ENCODE measurements around the gene GRIK3.

GRIK3 gene

DNA sequence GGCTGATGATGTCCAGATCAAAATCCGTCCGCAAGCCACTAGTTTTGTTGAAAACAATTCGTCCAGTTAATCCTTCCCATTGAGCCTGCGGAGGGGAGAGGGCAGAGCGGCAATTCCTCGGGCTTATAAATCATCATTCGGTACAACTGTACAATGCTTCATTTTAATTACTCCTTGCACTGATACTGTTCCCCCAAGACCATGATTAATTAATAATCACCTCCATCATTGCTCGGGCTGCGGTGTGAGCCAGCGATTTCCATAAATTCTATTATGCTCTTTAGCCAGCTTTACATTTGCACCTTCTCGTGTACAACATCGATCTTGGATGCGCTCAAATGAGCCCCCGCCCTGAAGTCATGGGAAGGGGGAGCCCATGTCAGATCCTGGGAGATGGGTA, 180.7 kb downstream of the GRIK3 start:
- Histone ChIP-seq H3K4me3 (ENCODE audit: low read length, poor library complexity, severe bottlenecking) (no peak overlapping the region), H3K36me3 (ENCODE audit: insufficient read depth, low read length) (no peaks in the 10 kb centered on the region), H3K9me2 (replicated peaks; ENCODE audit: low read depth, low read length) (no peaks in the 10 kb centered on the region), H3K4me2 (ENCODE audit: low read depth, low read length, poor library complexity, severe bottlenecking) (no peak overlapping the region), H3K4me1 (ENCODE audit: insufficient read depth, low read length, poor library complexity, severe bottlenecking) (no peaks in the 10 kb centered on the region), H3F3A (ENCODE audit: low read depth) (no peaks in the 10 kb centered on the region), H3K9me3 (ENCODE audit: insufficient read depth, low read depth, low read length) (no peaks in the 10 kb centered on the region), H3K27me3 (ENCODE audit: insufficient read depth, low read length, poor library complexity, severe bottlenecking) (no peaks in the 10 kb centered on the region), H2AFZ (ENCODE audit: low read length) (no peak overlapping the region), H3K9ac (ENCODE audit: low read depth, low read length, poor library complexity, severe bottlenecking) (no peak overlapping the region), H4K20me1 (ENCODE audit: insufficient read depth, low read length, poor library complexity, severe bottlenecking) (no peaks in the 10 kb centered on the region), H3K79me2 (ENCODE audit: insufficient read depth, low read length) (no peaks in the 10 kb centered on the region)
- TF ChIP-seq EZH2phosphoT487 (IDR thresholded peaks at IDR 0.05; ENCODE audit: borderline replicate concordance): no peak

DNA sequence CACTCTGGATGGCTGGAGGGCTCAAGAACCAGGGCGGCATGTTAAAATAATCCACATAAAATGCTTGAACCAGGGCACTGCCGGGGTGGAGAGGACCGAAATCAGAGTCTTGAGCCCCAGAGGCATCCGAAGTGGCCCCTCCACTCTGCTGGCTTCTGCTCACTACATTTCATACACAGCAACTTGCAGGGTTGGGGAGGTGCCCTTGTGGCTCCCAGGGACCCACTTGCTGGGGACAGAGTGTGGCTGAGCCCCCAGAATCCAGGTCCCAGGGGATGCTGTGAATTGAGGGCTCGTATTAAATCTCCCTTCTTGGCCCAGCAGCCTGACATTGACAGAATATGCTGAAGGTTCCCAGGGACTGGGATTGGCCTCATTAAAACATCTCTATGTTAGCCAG, 181.7 kb downstream of the GRIK3 start:
- no peaks in the 10 kb centered on the region for H3K79me2 ChIP-seq (ENCODE audit: insufficient read depth, low read length)
- H3K4me1 ChIP-seq (ENCODE audit: insufficient read depth, low read length, poor library complexity, severe bottlenecking): no peaks in the 10 kb centered on the region
- no peak overlapping the region for H2AFZ ChIP-seq (ENCODE audit: low read length)
- no peak for TF ChIP-seq EZH2phosphoT487 (IDR thresholded peaks at IDR 0.05; ENCODE audit: borderline replicate concordance)
- H3K9me3 ChIP-seq (ENCODE audit: insufficient read depth, low read depth, low read length): no peaks in the 10 kb centered on the region
- H3K9me2 ChIP-seq (replicated peaks; ENCODE audit: low read depth, low read length): no peaks in the 10 kb centered on the region
- H4K20me1 ChIP-seq (ENCODE audit: insufficient read depth, low read length, poor library complexity, severe bottlenecking): no peaks in the 10 kb centered on the region
- H3K27me3 ChIP-seq (ENCODE audit: insufficient read depth, low read length, poor library complexity, severe bottlenecking): no peaks in the 10 kb centered on the region
- no peak overlapping the region for H3K4me3 ChIP-seq (ENCODE audit: low read length, poor library complexity, severe bottlenecking)
- no peak overlapping the region for H3K4me2 ChIP-seq (ENCODE audit: low read depth, low read length, poor library complexity, severe bottlenecking)
- no peak overlapping the region for H3K9ac ChIP-seq (ENCODE audit: low read depth, low read length, poor library complexity, severe bottlenecking)
- H3F3A ChIP-seq (ENCODE audit: low read depth): no peaks in the 10 kb centered on the region
- H3K36me3 ChIP-seq (ENCODE audit: insufficient read depth, low read length): no peaks in the 10 kb centered on the region

GRCh38 chr1:36851595-36851994, 182.7 kb downstream of the GRIK3 start:
- no peaks in the 10 kb centered on the region for H3K79me2 ChIP-seq (ENCODE audit: insufficient read depth, low read length)
- TF ChIP-seq EZH2phosphoT487 (IDR thresholded peaks at IDR 0.05; ENCODE audit: borderline replicate concordance): no peak
- TF ChIP-seq, protein P1, sequence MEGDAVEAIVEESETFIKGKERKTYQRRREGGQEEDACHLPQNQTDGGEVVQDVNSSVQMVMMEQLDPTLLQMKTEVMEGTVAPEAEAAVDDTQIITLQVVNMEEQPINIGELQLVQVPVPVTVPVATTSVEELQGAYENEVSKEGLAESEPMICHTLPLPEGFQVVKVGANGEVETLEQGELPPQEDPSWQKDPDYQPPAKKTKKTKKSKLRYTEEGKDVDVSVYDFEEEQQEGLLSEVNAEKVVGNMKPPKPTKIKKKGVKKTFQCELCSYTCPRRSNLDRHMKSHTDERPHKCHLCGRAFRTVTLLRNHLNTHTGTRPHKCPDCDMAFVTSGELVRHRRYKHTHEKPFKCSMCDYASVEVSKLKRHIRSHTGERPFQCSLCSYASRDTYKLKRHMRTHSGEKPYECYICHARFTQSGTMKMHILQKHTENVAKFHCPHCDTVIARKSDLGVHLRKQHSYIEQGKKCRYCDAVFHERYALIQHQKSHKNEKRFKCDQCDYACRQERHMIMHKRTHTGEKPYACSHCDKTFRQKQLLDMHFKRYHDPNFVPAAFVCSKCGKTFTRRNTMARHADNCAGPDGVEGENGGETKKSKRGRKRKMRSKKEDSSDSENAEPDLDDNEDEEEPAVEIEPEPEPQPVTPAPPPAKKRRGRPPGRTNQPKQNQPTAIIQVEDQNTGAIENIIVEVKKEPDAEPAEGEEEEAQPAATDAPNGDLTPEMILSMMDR (conservative IDR thresholded peaks at IDR 0.05; ENCODE audit: low read length): no peak
- no peaks in the 10 kb centered on the region for H3F3A ChIP-seq (ENCODE audit: low read depth)
- H3K9me2 ChIP-seq (replicated peaks; ENCODE audit: low read depth, low read length): no peaks in the 10 kb centered on the region
- H3K36me3 ChIP-seq (ENCODE audit: insufficient read depth, low read length): no peaks in the 10 kb centered on the region
- H3K9me3 ChIP-seq (ENCODE audit: insufficient read depth, low read depth, low read length): no peaks in the 10 kb centered on the region
- H3K9ac ChIP-seq (ENCODE audit: low read depth, low read length, poor library complexity, severe bottlenecking): no peak overlapping the region
- H3K4me3 ChIP-seq (ENCODE audit: low read length, poor library complexity, severe bottlenecking): no peak overlapping the region
- no peaks in the 10 kb centered on the region for H3K4me1 ChIP-seq (ENCODE audit: insufficient read depth, low read length, poor library complexity, severe bottlenecking)
- H3K4me2 ChIP-seq (ENCODE audit: low read depth, low read length, poor library complexity, severe bottlenecking): no peak overlapping the region
- H4K20me1 ChIP-seq (ENCODE audit: insufficient read depth, low read length, poor library complexity, severe bottlenecking): no peaks in the 10 kb centered on the region
- no peaks in the 10 kb centered on the region for H3K27me3 ChIP-seq (ENCODE audit: insufficient read depth, low read length, poor library complexity, severe bottlenecking)
- H2AFZ ChIP-seq (ENCODE audit: low read length): no peak overlapping the region

- no peak overlapping the region for H3K4me2 ChIP-seq (ENCODE audit: low read depth, low read length, poor library complexity, severe bottlenecking)
- no peaks in the 10 kb centered on the region for H4K20me1 ChIP-seq (ENCODE audit: insufficient read depth, low read length, poor library complexity, severe bottlenecking)
- no peaks in the 10 kb centered on the region for H3F3A ChIP-seq (ENCODE audit: low read depth)
- no peaks in the 10 kb centered on the region for H3K9me3 ChIP-seq (ENCODE audit: insufficient read depth, low read depth, low read length)
- no peaks in the 10 kb centered on the region for H3K27me3 ChIP-seq (ENCODE audit: insufficient read depth, low read length, poor library complexity, severe bottlenecking)
- no peak overlapping the region for H3K4me3 ChIP-seq (ENCODE audit: low read length, poor library complexity, severe bottlenecking)
- no peak overlapping the region for H2AFZ ChIP-seq (ENCODE audit: low read length)
- TF ChIP-seq, protein P1 (conservative IDR thresholded peaks at IDR 0.05; ENCODE audit: low read length): no peak
- no peak for TF ChIP-seq EZH2phosphoT487 (IDR thresholded peaks at IDR 0.05; ENCODE audit: borderline replicate concordance)
- H3K4me1 ChIP-seq (ENCODE audit: insufficient read depth, low read length, poor library complexity, severe bottlenecking): no peaks in the 10 kb centered on the region
- H3K9ac ChIP-seq (ENCODE audit: low read depth, low read length, poor library complexity, severe bottlenecking): no peak overlapping the region
- no peaks in the 10 kb centered on the region for H3K9me2 ChIP-seq (replicated peaks; ENCODE audit: low read depth, low read length)
- no peaks in the 10 kb centered on the region for H3K79me2 ChIP-seq (ENCODE audit: insufficient read depth, low read length)
- no peaks in the 10 kb centered on the region for H3K36me3 ChIP-seq (ENCODE audit: insufficient read depth, low read length)
Measured at GRCh38 chr1:36851087-36851486, 183.2 kb downstream of the GRIK3 start.

Measured in Loucy (cell line).